ENCODE measurements around the gene FHL2. TPM values are rescaled to one million over a fixed set of nuclear protein-coding genes. Genes with fewer than 3 reads are reported as not detected.

The FHL2 gene
- total and polyA plus RNA-seq, 2 donors (not counting 1 experiment from before 2014, with no cell fraction given), result not detected

GRCh38 chr2:105317937-105318336 is 80.9 kb downstream of the FHL2 start:
- Histone ChIP-seq H3K79me2 (ENCODE audit: control insufficient read depth, insufficient read depth, low read length) (peaks cover 83% of the 10 kb centered on the region), H3K4me1 (ENCODE audit: control insufficient read depth in 2 of 2, insufficient read depth in 2 of 2, low read length in 2 of 2) (peaks cover 0 to 4% of the 10 kb centered on the region in 2 donors), H3K27me3 (replicated peaks in 1 of 4; ENCODE audit: control extremely low read depth in 1 of 4, control insufficient read depth in 3 of 4, insufficient read depth in 4 of 4, low read length in 3 of 4) (no peaks in the 10 kb centered on the region), H3K36me3 (replicated peaks in 1 of 2; ENCODE audit: control extremely low read depth in 1 of 2, control insufficient read depth in 1 of 2, extremely low read depth in 1 of 2, insufficient read depth in 2 of 2, low read length in 1 of 2) (no peaks in the 10 kb centered on the region), H3K4me2 (replicated peaks; ENCODE audit: low read depth, low read length, poor library complexity, severe bottlenecking) (no peak overlapping the region), H2AFZ (ENCODE audit: insufficient read depth, low read depth, low read length, poor library complexity, severe bottlenecking) (no peak overlapping the region), H3K9me3 (ENCODE audit: control extremely low read depth in 1 of 3, control insufficient read depth in 2 of 3, insufficient read depth in 1 of 3, low read length in 2 of 3) (no peaks in the 10 kb centered on the region), H4K20me1 (ENCODE audit: control insufficient read depth, insufficient read depth, low read length, poor library complexity, severe bottlenecking) (peaks cover 27% of the 10 kb centered on the region), H3K4me3 (ENCODE audit: control extremely low read depth in 1 of 5, extremely low read depth in 1 of 5, insufficient read depth in 1 of 5, low read depth in 2 of 5, low read length in 4 of 5) (no peak overlapping the region), H3K9ac (ENCODE audit: low read length) (no peak overlapping the region), H3K27ac (ENCODE audit: low read length in 2 of 2) (no peak overlapping the region)
- no peak for ATAC-seq (ENCODE audit: low read depth)
- WGBS (ENCODE audit: insufficient coverage), result 100% methylated on average over 1 of the region's 3 CpGs
- Mint-ChIP-seq H3K27ac (no peak overlapping the region), H3K27me3 (no peaks in the 10 kb centered on the region), H3K9me3 (ENCODE audit: insufficient read depth) (no peaks in the 10 kb centered on the region), H3K4me3 (no peak overlapping the region), H3K4me1 (peaks cover 30% of the 10 kb centered on the region)
- POLR2A ChIA-PET, result no interaction called here
- DNase-seq, result no peak
- TF ChIP-seq CTCF (IDR thresholded peaks at IDR 0.05) (no peak), EZH2 (IDR thresholded peaks at IDR 0.05; ENCODE audit: borderline replicate concordance, insufficient read depth, low read depth, low read length, poor library complexity, severe bottlenecking) (no peak)
- CTCF ChIA-PET, result interaction anchor here (1.0 kb wide), 1 partner anchor 10 kb away, joined by 3 read pairs; no protein-coding TSS in a partner anchor
- intact Hi-C loops (cut with micrococcal nuclease), result no loop called here

GRCh38 chr2:105315314-105315713 is 83.5 kb downstream of the FHL2 start:
- Mint-ChIP-seq H3K9me3 (ENCODE audit: insufficient read depth) (no peaks in the 10 kb centered on the region), H3K27me3 (no peaks in the 10 kb centered on the region), H3K27ac (no peak overlapping the region), H3K4me1 (peaks cover 26% of the 10 kb centered on the region), H3K4me3 (no peak overlapping the region)
- DNase-seq, result no peak
- no peaks in the 10 kb centered on the region for H3K36me3 ChIP-seq (replicated peaks in 1 of 2; ENCODE audit: control extremely low read depth in 1 of 2, control insufficient read depth in 1 of 2, extremely low read depth in 1 of 2, insufficient read depth in 2 of 2, low read length in 1 of 2)
- no CpG with 5 or more reads among the region's 3 CpGs for WGBS (ENCODE audit: insufficient coverage)
- peaks cover 19% of the 10 kb centered on the region for H4K20me1 ChIP-seq (ENCODE audit: control insufficient read depth, insufficient read depth, low read length, poor library complexity, severe bottlenecking)
- CTCF ChIA-PET, result no interaction called here
- no peak overlapping the region for H3K4me3 ChIP-seq (ENCODE audit: control extremely low read depth in 1 of 5, extremely low read depth in 1 of 5, insufficient read depth in 1 of 5, low read depth in 2 of 5, low read length in 4 of 5)
- H3K9me3 ChIP-seq (ENCODE audit: control extremely low read depth in 1 of 3, control insufficient read depth in 2 of 3, insufficient read depth in 1 of 3, low read length in 2 of 3), result no peaks in the 10 kb centered on the region
- H3K4me2 ChIP-seq (replicated peaks; ENCODE audit: low read depth, low read length, poor library complexity, severe bottlenecking), result no peak overlapping the region
- no peak overlapping the region for H3K27ac ChIP-seq (ENCODE audit: low read length in 2 of 2)
- no peak for ATAC-seq (ENCODE audit: low read depth)
- no peak overlapping the region for H2AFZ ChIP-seq (ENCODE audit: insufficient read depth, low read depth, low read length, poor library complexity, severe bottlenecking)
- H3K4me1 ChIP-seq (ENCODE audit: control insufficient read depth in 2 of 2, insufficient read depth in 2 of 2, low read length in 2 of 2), result peaks cover 0 to 4% of the 10 kb centered on the region in 2 donors
- TF ChIP-seq CTCF (IDR thresholded peaks at IDR 0.05) (no peak), EZH2 (IDR thresholded peaks at IDR 0.05; ENCODE audit: borderline replicate concordance, insufficient read depth, low read depth, low read length, poor library complexity, severe bottlenecking) (no peak)
- no peak overlapping the region for H3K9ac ChIP-seq (ENCODE audit: low read length)
- POLR2A ChIA-PET, result no interaction called here
- intact Hi-C loops (cut with micrococcal nuclease), result no loop called here
- H3K27me3 ChIP-seq (replicated peaks in 1 of 4; ENCODE audit: control extremely low read depth in 1 of 4, control insufficient read depth in 3 of 4, insufficient read depth in 4 of 4, low read length in 3 of 4), result no peaks in the 10 kb centered on the region
- peaks cover 78% of the 10 kb centered on the region for H3K79me2 ChIP-seq (ENCODE audit: control insufficient read depth, insufficient read depth, low read length)

All from B cell (primary cell).